KMS-11 (cell line): ENCODE results near the gene CDSN.

Source experiments
- H2AFZ ChIP-seq: fragments of 200-600 bp; sonication (generic); 2 replicates; pipeline ENCODE4 v1.6.1; 2016; ENCODE audit warnings: antibody characterized with exemption, mixed run types, low read depth
- H3K27ac ChIP-seq: fragments of 200-600 bp; sonication (generic); 2 replicates; pipeline ENCODE4 v1.6.1; 2016; ENCODE audit warnings: mild to moderate bottlenecking, mixed run types
- H3K27me3 ChIP-seq: fragments of 200-600 bp; sonication (generic); 2 replicates; pipeline ENCODE4 v1.6.1; 2017; ENCODE audit warnings: mild to moderate bottlenecking, low read depth, mixed run types, moderate library complexity; ENCODE audit not compliant: insufficient read depth
- H3K36me3 ChIP-seq: fragments of 200-600 bp; sonication (generic); 2 replicates; pipeline ENCODE4 v1.6.1; 2017; ENCODE audit warnings: mild to moderate bottlenecking, mixed run types; ENCODE audit not compliant: insufficient read depth
- H3K4me1 ChIP-seq: fragments of 200-600 bp; sonication (generic); 2 replicates; pipeline ENCODE4 v1.6.1; 2016; ENCODE audit warnings: mild to moderate bottlenecking, low read depth, mixed run types; ENCODE audit not compliant: poor library complexity, severe bottlenecking
- H3K4me2 ChIP-seq: fragments of 200-600 bp; sonication (generic); 2 replicates; pipeline ENCODE4 v1.7.0; 2016; ENCODE audit warnings: mild to moderate bottlenecking, mixed run types
- H3K4me3 ChIP-seq: fragments of 200-600 bp; sonication (generic); IDR thresholded peaks from 2 replicates; pipeline ENCODE4 v1.6.1; 2017; ENCODE audit warnings: low read depth, low read length, mixed read lengths; ENCODE audit not compliant: insufficient read depth
- H3K79me2 ChIP-seq: fragments of 200-600 bp; sonication (generic); 2 replicates; pipeline ENCODE4 v1.6.1; 2016; ENCODE audit warnings: low read depth, mixed run types; ENCODE audit not compliant: insufficient read depth
- H3K9ac ChIP-seq: fragments of 200-600 bp; sonication (generic); 2 replicates; pipeline ENCODE4 v1.6.1; 2016; ENCODE audit warnings: mild to moderate bottlenecking, mixed run types
- H4K20me1 ChIP-seq: fragments of 200-600 bp; sonication (generic); 2 replicates; pipeline ENCODE4 v1.6.1; 2016; ENCODE audit warnings: mild to moderate bottlenecking, mixed run types; ENCODE audit not compliant: insufficient read depth
- TF ChIP-seq, protein P1 (sequence below): fragments of 200-600 bp; sonication (generic); conservative IDR thresholded peaks from 2 replicates; pipeline ENCODE4 v1.6.1; 2017; ENCODE audit warnings: low read depth, mild to moderate bottlenecking, antibody characterized with exemption, low read length, moderate library complexity, mixed read lengths

The CDSN gene

DNA sequence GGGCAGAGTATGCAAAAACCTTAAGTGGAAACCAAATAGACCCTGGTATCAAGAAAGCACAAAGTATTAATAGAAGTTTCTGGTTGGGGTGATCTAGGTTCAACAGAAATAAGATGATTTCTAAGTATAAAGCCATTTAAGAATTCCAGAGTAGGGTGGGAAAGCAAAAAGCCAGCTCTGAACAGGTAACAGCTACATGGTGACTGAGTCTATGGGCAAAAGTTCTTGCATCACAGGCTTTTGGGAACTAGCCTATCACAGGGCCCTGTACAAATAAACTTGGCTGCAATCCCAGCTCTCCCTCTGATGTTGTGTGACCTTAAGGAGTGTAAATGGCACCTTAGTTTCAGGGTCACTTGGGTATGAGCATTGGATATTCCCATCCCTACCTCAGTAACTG lies 43.7 kb upstream of the CDSN start:
- Histone ChIP-seq H3K27me3 (no peaks in the 10 kb centered on the region), H4K20me1 (0 out of 2 replicates have a peak, but pooled peaks cover 4% of the 10 kb centered on the region), H2AFZ (no peak overlapping the region), H3K36me3 (no peaks in the 10 kb centered on the region), H3K79me2 (peaks cover 4% of the 10 kb centered on the region; the same call in 1 of the 2 replicates), H3K4me1 (peaks cover 45% of the 10 kb centered on the region), H3K4me3 (no peak overlapping the region), H3K4me2 (no peak overlapping the region; the same call in 1 of the 2 replicates), H3K9ac (no peak overlapping the region), H3K27ac (no peak overlapping the region)
- TF ChIP-seq, protein P1, sequence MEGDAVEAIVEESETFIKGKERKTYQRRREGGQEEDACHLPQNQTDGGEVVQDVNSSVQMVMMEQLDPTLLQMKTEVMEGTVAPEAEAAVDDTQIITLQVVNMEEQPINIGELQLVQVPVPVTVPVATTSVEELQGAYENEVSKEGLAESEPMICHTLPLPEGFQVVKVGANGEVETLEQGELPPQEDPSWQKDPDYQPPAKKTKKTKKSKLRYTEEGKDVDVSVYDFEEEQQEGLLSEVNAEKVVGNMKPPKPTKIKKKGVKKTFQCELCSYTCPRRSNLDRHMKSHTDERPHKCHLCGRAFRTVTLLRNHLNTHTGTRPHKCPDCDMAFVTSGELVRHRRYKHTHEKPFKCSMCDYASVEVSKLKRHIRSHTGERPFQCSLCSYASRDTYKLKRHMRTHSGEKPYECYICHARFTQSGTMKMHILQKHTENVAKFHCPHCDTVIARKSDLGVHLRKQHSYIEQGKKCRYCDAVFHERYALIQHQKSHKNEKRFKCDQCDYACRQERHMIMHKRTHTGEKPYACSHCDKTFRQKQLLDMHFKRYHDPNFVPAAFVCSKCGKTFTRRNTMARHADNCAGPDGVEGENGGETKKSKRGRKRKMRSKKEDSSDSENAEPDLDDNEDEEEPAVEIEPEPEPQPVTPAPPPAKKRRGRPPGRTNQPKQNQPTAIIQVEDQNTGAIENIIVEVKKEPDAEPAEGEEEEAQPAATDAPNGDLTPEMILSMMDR = no peak

DNA sequence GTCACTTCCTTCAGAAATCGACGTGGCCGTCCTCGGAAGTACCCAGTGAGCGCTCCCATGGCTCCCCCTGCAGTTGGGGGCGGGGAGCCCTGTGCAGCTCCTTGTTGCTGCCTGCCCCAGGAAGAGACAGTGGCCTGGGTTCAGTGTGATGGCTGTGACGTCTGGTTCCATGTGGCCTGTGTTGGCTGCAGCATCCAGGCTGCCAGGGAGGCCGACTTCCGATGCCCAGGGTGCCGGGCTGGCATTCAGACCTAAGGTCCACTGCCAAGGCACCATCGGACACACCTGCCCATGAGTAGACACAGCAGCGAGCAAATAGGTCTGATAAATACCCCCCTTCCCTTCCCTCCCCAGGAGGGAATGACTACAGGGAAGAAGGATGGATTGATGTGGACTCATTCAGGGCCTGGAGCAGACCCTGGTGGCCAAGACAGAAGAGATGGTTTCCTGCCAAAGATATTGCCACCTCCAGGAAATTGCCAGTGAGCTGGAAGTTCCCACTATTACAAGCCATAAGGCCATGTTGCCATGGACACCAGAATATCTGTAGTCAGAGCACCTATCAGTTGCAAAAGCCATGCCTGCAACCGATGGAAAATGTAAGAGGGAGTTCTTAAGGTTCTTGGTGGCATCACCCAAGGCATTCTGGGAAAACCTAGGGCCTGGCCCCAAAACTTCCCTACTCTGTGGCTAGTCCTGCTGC lies 42.4 kb upstream of the CDSN start:
- no peak overlapping the region for H3K4me3 ChIP-seq
- peaks cover 45% of the 10 kb centered on the region for H3K4me1 ChIP-seq
- no peaks in the 10 kb centered on the region for H3K27me3 ChIP-seq
- peaks cover 4% of the 10 kb centered on the region; the same call in 1 of the 2 replicates for H3K79me2 ChIP-seq
- TF ChIP-seq, protein P1 = no peak
- no peaks in the 10 kb centered on the region for H3K36me3 ChIP-seq
- peak overlapping the region; percentile 10; the same call in 1 of the 2 replicates for H3K4me2 ChIP-seq
- H2AFZ ChIP-seq = no peak overlapping the region
- no peak overlapping the region for H3K27ac ChIP-seq
- H4K20me1 ChIP-seq = 0 out of 2 replicates have a peak, but pooled peaks cover 4% of the 10 kb centered on the region
- H3K9ac ChIP-seq = no peak overlapping the region

DNA sequence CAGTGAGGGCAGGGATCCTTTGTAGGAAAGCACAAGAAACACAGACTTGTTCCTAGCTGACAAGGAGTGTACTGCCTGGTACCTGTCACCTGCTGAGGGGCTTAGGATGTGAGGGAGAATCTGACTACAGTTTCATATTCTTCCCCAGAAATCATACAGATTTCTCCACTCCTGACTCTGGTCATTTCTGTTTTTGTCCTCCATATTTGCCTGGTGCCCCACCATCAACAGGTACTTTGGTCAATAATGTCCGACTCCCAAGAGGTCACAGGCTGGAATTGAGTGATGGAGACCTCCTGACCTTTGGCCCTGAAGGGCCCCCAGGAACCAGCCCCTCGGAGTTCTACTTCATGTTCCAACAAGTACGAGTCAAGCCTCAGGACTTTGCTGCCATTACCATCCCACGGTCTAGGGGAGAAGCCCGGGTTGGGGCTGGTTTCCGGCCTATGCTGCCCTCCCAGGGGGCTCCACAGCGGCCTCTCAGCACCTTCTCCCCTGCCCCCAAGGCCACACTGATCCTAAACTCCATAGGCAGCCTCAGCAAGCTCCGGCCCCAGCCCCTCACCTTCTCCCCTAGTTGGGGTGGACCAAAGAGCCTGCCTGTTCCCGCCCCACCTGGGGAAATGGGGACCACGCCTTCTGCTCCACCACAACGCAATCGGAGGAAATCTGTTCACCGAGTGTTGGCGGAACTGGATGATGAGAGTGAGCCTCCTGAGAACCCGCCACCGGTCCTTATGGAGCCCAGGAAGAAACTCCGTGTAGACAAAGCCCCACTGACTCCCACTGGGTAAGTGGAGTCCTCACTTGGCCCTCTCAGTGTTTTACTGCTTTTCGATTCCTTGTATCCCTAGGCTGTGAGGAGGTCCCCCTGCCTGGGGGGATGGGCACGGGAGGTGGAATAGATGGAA lies 41.2 kb upstream of the CDSN start:
- H2AFZ ChIP-seq = no peak overlapping the region

More for the DNA sequence above, 41.2 kb upstream of the CDSN start:
- Histone ChIP-seq H3K79me2 (peaks cover 4% of the 10 kb centered on the region; the same call in 1 of the 2 replicates), H3K9ac (no peak overlapping the region), H3K36me3 (no peaks in the 10 kb centered on the region), H3K4me1 (peaks cover 53% of the 10 kb centered on the region), H3K27ac (no peak overlapping the region), H3K27me3 (no peaks in the 10 kb centered on the region), H3K4me2 (no peak overlapping the region), H4K20me1 (0 out of 2 replicates have a peak, but pooled peaks cover 4% of the 10 kb centered on the region), H3K4me3 (no peak overlapping the region)
- TF ChIP-seq, protein P1 = no peak
